GM23248 (cell line): Measurements from ENCODE around the gene LSM3.

ENCODE experiments used
- EZH2 ChIP-seq: fragments of 200-600 bp; sonication (generic); IDR thresholded peaks from 2 replicates; pipeline ENCODE4 v1.6.1; 2018; ENCODE audit warnings: antibody characterized with exemption, mild to moderate bottlenecking; ENCODE audit not compliant: insufficient read depth, poor library complexity, severe bottlenecking
- EZH2phosphoT487 ChIP-seq: fragments of 200-600 bp; sonication (generic); IDR thresholded peaks from 2 replicates; pipeline ENCODE4 v1.6.1; 2018; ENCODE audit warnings: antibody characterized with exemption, moderate library complexity, mild to moderate bottlenecking, low read depth; ENCODE audit not compliant: insufficient read depth

GRCh38 chr3:14132689-14133088, 45.9 kb upstream of the LSM3 start:
- TF ChIP-seq EZH2 = no peak
- TF ChIP-seq EZH2phosphoT487 = no peak
